ENCODE measurements around the gene PPP1CC. TPM values are rescaled to one million over a fixed set of nuclear protein-coding genes. Genes with fewer than 3 reads are reported as not detected.
"Not testable (repeated sequence)": the region's sequence is repeated elsewhere in the genome, so short reads cannot be mapped to it uniquely, and the experiment has no call there.

The PPP1CC gene
- total RNA-seq, 1 donor from 2014 or later, result 39.8 TPM

- Histone ChIP-seq H3K36me3 (peaks cover 70 to 85% of the 10 kb centered on the region in 2 donors), H3K27me3 (no peaks in the 10 kb centered on the region), H3K4me1 (no peaks in the 10 kb centered on the region), H3K9me3 (no peaks in the 10 kb centered on the region), H3K4me3 (no peak overlapping the region), H3K27ac (no peak overlapping the region)
- no peak for DNase-seq (ENCODE audit: low spot score in 2 of 2)
- no peak for TF ChIP-seq CTCF (IDR thresholded peaks at IDR 0.05)
- intact Hi-C loops (cut with DNase I), result no loop called here
Measured at GRCh38 chr12:110725267-110725666, 17.4 kb downstream of the PPP1CC start.

GRCh38 chr12:110722892-110723291 lies 19.8 kb downstream of the PPP1CC start:
- H3K9me3 ChIP-seq; H3K27ac ChIP-seq; H3K27me3 ChIP-seq; DNase-seq (ENCODE audit: low spot score in 2 of 2); H3K4me3 ChIP-seq; intact Hi-C loops (cut with DNase I); H3K4me1 ChIP-seq: not testable (repeated sequence)
- H3K36me3 ChIP-seq, result peaks cover 70 to 87% of the 10 kb centered on the region in 2 donors

- no peak for TF ChIP-seq CTCF (IDR thresholded peaks at IDR 0.05)
- H3K4me3 ChIP-seq, result no peak overlapping the region
- H3K27ac ChIP-seq, result no peak overlapping the region
- DNase-seq (ENCODE audit: low spot score in 2 of 2), result no peak
- peaks cover 71 to 83% of the 10 kb centered on the region in 2 donors for H3K36me3 ChIP-seq
- H3K9me3 ChIP-seq, result no peaks in the 10 kb centered on the region
- no peaks in the 10 kb centered on the region for H3K4me1 ChIP-seq
- intact Hi-C loops (cut with DNase I), result no loop called here
- no peaks in the 10 kb centered on the region for H3K27me3 ChIP-seq
Measured at GRCh38 chr12:110721570-110721969, 21.1 kb downstream of the PPP1CC start.

- no peak overlapping the region for H3K4me3 ChIP-seq
- H3K36me3 ChIP-seq, result peaks cover 64 to 74% of the 10 kb centered on the region in 2 donors
- TF ChIP-seq CTCF (IDR thresholded peaks at IDR 0.05), result no peak
Measured at GRCh38 chr12:110720516-110720915, 22.2 kb downstream of the PPP1CC start.

GRCh38 chr12:110718222-110718908 lies 24.3 kb downstream of the PPP1CC start:
- Histone ChIP-seq H3K27me3 (no peaks in the 10 kb centered on the region), H3K9me3 (no peaks in the 10 kb centered on the region), H3K27ac (no peak overlapping the region), H3K4me3 (no peak overlapping the region), H3K4me1 (no peaks in the 10 kb centered on the region), H3K36me3 (peaks cover 44 to 60% of the 10 kb centered on the region in 2 donors)
- no peak for DNase-seq (ENCODE audit: low spot score in 2 of 2)
- intact Hi-C loops (cut with DNase I), result no loop called here
- TF ChIP-seq CTCF (IDR thresholded peaks at IDR 0.05), result no peak

More at GRCh38 chr12:110720516-110720915, 22.2 kb downstream of the PPP1CC start:
- H3K27me3 ChIP-seq, result no peaks in the 10 kb centered on the region
- intact Hi-C loops (cut with DNase I), result no loop called here
- H3K27ac ChIP-seq, result no peak overlapping the region
- H3K4me1 ChIP-seq, result no peaks in the 10 kb centered on the region
- no peak for DNase-seq (ENCODE audit: low spot score in 2 of 2)
- no peaks in the 10 kb centered on the region for H3K9me3 ChIP-seq

- no peak for TF ChIP-seq CTCF (IDR thresholded peaks at IDR 0.05)
- H3K27ac ChIP-seq, result no peak overlapping the region
- no peaks in the 10 kb centered on the region for H3K9me3 ChIP-seq
- no peaks in the 10 kb centered on the region for H3K27me3 ChIP-seq
- DNase-seq (ENCODE audit: low spot score in 2 of 2), result no peak
- H3K4me1 ChIP-seq, result no peaks in the 10 kb centered on the region
- no peak overlapping the region for H3K4me3 ChIP-seq
- intact Hi-C loops (cut with DNase I), result no loop called here
- peaks cover 38 to 50% of the 10 kb centered on the region in 2 donors for H3K36me3 ChIP-seq
Measured at GRCh38 chr12:110717037-110717436, 25.7 kb downstream of the PPP1CC start.
